Right ventricle myocardium inferior (tissue), 1 donor: ENCODE results near the gene P3H4. TPM values are rescaled to one million over a fixed set of nuclear protein-coding genes. Genes with fewer than 3 reads are reported as not detected.
"Not testable (repeated sequence)": the region's sequence is repeated elsewhere in the genome, so short reads cannot be mapped to it uniquely, and the experiment has no call there.

Source experiments
- ATAC-seq: fragments of 200-7000 bp; cut with Tn5 transposase; one replicate; pipeline ENCODE4 v1.9.1; 2020; ENCODE audit warnings: mild to moderate bottlenecking, moderate library complexity
- DNase-seq: peaks from one replicate; pipeline ENCODE4 v3.0.0; 2021; ENCODE audit errors: missing footprints
- intact Hi-C: fragments of 100-400 bp; cut with DNase I; formaldehyde crosslinking; loops from one replicate; pipeline ENCODE4 v1.11.0; 2022
- total RNA-seq: library from RNA; stranded (reverse); fragmentation: NEBNext Ultra II Directional; extraction: Animal tissue kit (Norgen Biotek cat#: 25700); gene quantifications from one replicate; pipeline ENCODE4 v1.2.1, GENCODE V29; 2021
- donor health status: DM: no; HTN: yes; CAD: no; lungs with severe emphysema.

The P3H4 gene
- total RNA-seq, 1 donor from 2014 or later, result 7.8 TPM

GRCh38 chr17:41777574-41778188, 34.1 kb downstream of the P3H4 start:
- DNase-seq (peak; percentile 86), ATAC-seq (peak; percentile 55)
- intact Hi-C loops, result loop anchor here (2.0 kb wide), 1 partner anchor 15 kb away; no protein-coding TSS in a partner anchor

GRCh38 chr17:41777157-41777573, 34.6 kb downstream of the P3H4 start:
- ATAC-seq (peak; percentile 71), DNase-seq (peak; percentile 81)
- intact Hi-C loops, result loop anchor here (2.0 kb wide), 1 partner anchor 16 kb away; no protein-coding TSS in a partner anchor

GRCh38 chr17:41776262-41776900, 35.4 kb downstream of the P3H4 start:
- intact Hi-C loops, result loop anchor here (2.0 kb wide), 1 partner anchor 16 kb away; no protein-coding TSS in a partner anchor
- ATAC-seq, result not testable (repeated sequence)
- DNase-seq, result peak; percentile 68

GRCh38 chr17:41775394-41776226, 36.1 kb downstream of the P3H4 start:
- intact Hi-C loops, result loop anchor here (2.0 kb wide), 1 partner anchor 17 kb away; no protein-coding TSS in a partner anchor
- DNase-seq (peak; percentile 67), ATAC-seq (peak; percentile 30)

GRCh38 chr17:41773731-41774193, 38.0 kb downstream of the P3H4 start:
- ATAC-seq (no peak), DNase-seq (no peak)
- intact Hi-C loops, result loop anchor here (1.0 to 5.0 kb wide), 2 partner anchors 36 to 38 kb away; partner anchors contain the start of gene P3H4

- DNase-seq (peak; percentile 83), ATAC-seq (peak; percentile 21)
- intact Hi-C loops, result loop anchor here (1.0 to 5.0 kb wide), 2 partner anchors 36 to 38 kb away; partner anchors contain the start of gene P3H4
Measured at GRCh38 chr17:41773190-41773588, 38.6 kb downstream of the P3H4 start.

- intact Hi-C loops, result loop anchor here (1.0 to 5.0 kb wide), 2 partner anchors 35 to 39 kb away; partner anchors contain the start of gene P3H4
Measured at GRCh38 chr17:41772586-41773189, 39.1 kb downstream of the P3H4 start.

GRCh38 chr17:41772218-41772585, 39.5 kb downstream of the P3H4 start:
- intact Hi-C loops, result loop anchor here (5.0 kb wide), 1 partner anchor 35 kb away; no protein-coding TSS in a partner anchor
- DNase-seq (no peak), ATAC-seq (no peak)

More at GRCh38 chr17:41772586-41773189, 39.1 kb downstream of the P3H4 start:
- no peak for ATAC-seq
- no peak for DNase-seq

GRCh38 chr17:41771389-41772206, 40.2 kb downstream of the P3H4 start:
- intact Hi-C loops, result loop anchor here (5.0 kb wide), 1 partner anchor 34 kb away; no protein-coding TSS in a partner anchor
- ATAC-seq (no peak), DNase-seq (no peak)

GRCh38 chr17:41769985-41770384, 41.8 kb downstream of the P3H4 start:
- intact Hi-C loops, result loop anchor here (5.0 kb wide), 1 partner anchor 33 kb away; no protein-coding TSS in a partner anchor
- ATAC-seq (no peak), DNase-seq (no peak)

- intact Hi-C loops, result no loop called here
- no peak for DNase-seq
- ATAC-seq, result no peak
Measured at GRCh38 chr17:41769346-41769862, 42.3 kb downstream of the P3H4 start.

- ATAC-seq (no peak), DNase-seq (no peak)
- intact Hi-C loops, result no loop called here
Measured at GRCh38 chr17:41768682-41769288, 43.0 kb downstream of the P3H4 start.

- intact Hi-C loops, result no loop called here
- ATAC-seq (no peak), DNase-seq (no peak)
Measured at GRCh38 chr17:41767324-41768042, 44.3 kb downstream of the P3H4 start.

GRCh38 chr17:41766135-41766534, 45.6 kb downstream of the P3H4 start:
- intact Hi-C loops, result no loop called here
- DNase-seq, result no peak
- no peak for ATAC-seq

GRCh38 chr17:41763327-41763726, 48.4 kb downstream of the P3H4 start:
- DNase-seq (no peak), ATAC-seq (no peak)
- intact Hi-C loops, result no loop called here

- intact Hi-C loops, result no loop called here
- ATAC-seq, result no peak
Measured at GRCh38 chr17:41762841-41763240, 48.9 kb downstream of the P3H4 start.

More at GRCh38 chr17:41762841-41763240, 48.9 kb downstream of the P3H4 start:
- no peak for DNase-seq
